ENCODE data around the gene NAPB.
"Not testable (repeated sequence)": the region's sequence is repeated elsewhere in the genome, so short reads cannot be mapped to it uniquely, and the experiment has no call there.

Gene NAPB

DNA sequence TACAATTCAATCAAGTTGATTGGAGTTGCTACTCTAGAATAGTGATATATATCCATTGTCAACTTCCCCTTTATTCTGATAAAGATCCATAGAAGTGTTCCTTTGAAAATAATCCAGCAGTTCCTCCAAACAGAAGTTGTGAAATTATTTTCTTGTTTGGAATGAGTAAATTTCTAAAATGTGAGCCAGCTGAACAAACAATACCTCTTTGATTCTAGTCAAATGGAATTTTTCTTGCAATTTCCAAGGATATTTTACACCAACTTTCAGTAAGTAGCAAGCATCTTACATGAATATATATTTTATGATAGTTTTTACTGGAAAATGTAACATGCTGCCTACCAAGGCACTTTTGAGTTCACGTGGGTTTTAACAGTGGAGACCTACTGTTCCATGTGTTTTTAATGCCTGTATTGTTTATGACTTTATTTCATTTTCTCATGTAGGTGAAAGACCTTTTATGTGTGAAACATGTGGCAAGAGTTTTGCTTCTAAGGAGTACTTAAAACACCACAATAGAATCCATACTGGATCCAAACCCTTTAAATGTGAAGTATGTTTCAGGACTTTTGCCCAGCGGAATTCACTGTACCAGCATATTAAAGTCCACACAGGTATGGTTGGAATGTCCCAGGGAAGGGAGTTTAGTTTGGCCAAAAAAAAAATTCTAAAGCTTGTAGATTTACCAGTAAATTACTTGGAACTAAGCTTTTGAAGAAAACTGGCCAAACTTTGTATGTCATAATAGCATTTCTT lies 52.8 kb downstream of the NAPB start:
- DNase-seq (ENCODE audit: low read depth in 2 of 2): no peak

DNA sequence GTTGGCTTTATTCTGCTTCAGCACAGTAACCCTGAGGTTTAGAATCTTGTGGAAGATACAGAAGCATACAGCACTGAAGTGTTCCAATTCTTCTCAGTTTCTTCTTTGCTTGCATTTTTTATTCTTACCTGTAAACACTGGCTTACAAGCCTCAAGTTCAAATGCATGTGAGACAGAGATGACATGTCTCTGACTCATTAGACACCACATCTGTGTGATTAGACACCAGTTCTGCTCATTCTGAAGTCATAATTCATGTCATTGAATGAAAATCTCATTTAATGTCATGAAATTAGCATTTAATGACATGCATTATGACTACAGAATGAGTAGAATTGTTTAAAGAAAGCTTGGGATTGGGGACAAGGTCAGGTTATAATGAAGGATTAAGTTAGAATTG lies 53.5 kb downstream of the NAPB start:
- DNase-seq (ENCODE audit: low read depth in 2 of 2): no peak

DNA sequence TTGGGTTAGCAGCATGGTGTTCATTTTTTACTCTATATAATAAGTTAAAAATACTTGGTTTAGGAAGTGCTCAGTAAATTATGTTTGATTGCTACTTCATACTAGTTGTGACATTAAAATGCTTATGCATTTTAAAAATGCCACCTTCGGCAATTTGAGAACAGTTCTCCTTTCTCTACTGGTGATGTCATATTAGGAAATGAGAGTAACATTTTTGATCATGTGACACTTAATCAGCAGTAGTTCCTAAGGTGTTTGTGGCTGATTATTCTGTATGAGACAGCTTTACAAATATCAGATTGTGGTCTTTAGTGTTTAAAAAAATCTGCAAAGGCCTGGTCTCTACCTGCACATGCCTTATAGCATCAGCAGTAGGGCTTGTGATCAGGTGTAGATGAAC lies 54.9 kb downstream of the NAPB start:
- no peak for DNase-seq (ENCODE audit: low read depth in 2 of 2)

DNA sequence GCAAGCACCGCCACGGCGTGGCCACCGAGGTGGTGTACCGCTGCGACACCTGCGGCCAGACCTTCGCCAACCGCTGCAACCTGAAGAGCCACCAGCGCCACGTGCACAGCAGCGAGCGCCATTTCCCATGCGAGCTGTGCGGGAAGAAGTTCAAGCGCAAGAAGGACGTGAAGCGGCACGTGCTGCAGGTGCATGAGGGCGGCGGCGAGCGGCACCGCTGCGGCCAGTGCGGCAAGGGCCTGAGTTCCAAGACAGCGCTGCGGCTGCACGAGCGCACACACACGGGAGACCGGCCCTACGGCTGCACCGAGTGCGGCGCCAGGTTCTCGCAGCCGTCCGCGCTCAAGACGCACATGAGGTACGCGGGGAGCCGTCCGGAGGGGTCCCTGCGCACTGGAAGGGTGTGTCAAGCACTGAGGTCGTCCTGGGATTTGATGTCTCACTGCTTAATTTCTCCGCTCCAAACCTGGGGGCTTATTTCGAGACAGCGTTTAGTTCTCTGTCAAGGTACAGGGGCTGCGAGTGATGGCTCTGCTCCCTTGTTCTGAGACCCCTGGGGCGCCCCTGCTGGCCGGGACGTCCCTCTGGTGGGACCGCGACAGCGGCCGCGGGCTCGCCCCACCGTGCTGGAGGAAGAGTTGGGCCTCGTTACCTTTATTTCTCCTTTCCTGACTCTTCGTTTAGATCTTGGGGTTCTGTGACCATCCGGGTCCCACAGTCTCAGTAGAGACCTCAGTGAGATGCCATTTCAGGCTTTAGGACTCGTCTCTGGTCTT lies 55.7 kb downstream of the NAPB start:
- no peak for DNase-seq (ENCODE audit: low read depth in 2 of 2)

DNA sequence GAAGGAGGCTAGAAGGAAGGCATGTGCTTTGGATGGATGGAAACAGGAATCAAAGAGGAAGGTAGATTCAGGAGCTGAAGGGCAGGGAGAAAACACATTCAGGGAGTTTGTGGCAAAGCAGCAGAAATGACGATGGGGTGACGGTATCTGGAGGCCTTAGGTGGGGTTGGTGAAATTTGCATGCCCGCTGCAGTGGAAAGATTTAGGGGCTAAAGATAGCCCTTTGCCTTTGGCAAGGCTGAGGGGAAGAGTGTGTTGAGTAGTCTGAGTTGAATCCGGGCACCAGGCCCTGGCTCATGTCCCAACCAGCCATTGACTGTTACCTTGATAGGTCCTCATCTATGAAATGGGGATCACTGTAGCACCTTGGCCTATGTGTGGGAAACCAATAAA lies 58.0 kb downstream of the NAPB start:
- no peak for DNase-seq (ENCODE audit: low read depth in 2 of 2)

DNA sequence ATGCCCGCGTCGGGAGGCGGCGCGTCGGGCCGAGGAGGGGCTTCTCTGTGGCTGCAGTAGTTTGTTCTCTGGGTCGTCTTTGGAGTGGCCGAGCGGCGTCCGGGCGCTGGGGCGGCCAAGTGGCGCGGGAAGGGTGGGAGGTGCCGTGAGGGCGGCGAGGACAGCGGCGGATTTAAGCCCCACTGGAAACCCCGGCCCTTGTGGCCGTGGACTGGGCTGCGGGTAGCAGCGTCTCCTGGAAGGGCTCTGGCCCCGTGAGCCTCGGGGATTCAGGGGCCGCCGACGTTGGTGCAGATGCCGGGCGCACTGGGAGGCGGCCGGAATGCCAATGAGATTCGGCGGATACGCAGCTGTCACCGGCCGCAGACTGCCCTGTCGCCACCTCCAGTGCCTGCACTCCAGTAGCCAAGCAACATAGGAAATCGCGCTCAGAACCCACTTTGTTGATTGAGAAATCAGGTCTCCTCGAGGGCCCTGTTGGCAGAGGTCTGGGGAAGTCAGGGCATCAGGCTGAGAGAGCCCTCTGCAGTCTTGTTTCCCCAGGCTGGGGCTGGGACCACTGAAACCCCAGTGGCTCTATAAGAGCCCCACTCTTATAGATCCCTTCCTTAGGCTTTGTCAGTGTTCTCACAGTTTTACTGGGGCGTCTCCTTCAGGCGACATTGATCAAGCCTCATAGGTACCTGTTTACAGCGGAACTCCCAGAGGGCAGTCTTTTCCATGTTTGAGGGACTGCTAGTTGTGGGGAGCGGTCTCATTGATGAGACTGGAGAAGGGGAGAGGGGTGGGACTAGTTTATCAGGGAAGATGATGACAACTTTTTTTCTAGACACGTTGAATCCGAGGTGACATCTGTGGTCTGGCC lies 58.7 kb downstream of the NAPB start:
- no peak for DNase-seq (ENCODE audit: low read depth in 2 of 2)

DNA sequence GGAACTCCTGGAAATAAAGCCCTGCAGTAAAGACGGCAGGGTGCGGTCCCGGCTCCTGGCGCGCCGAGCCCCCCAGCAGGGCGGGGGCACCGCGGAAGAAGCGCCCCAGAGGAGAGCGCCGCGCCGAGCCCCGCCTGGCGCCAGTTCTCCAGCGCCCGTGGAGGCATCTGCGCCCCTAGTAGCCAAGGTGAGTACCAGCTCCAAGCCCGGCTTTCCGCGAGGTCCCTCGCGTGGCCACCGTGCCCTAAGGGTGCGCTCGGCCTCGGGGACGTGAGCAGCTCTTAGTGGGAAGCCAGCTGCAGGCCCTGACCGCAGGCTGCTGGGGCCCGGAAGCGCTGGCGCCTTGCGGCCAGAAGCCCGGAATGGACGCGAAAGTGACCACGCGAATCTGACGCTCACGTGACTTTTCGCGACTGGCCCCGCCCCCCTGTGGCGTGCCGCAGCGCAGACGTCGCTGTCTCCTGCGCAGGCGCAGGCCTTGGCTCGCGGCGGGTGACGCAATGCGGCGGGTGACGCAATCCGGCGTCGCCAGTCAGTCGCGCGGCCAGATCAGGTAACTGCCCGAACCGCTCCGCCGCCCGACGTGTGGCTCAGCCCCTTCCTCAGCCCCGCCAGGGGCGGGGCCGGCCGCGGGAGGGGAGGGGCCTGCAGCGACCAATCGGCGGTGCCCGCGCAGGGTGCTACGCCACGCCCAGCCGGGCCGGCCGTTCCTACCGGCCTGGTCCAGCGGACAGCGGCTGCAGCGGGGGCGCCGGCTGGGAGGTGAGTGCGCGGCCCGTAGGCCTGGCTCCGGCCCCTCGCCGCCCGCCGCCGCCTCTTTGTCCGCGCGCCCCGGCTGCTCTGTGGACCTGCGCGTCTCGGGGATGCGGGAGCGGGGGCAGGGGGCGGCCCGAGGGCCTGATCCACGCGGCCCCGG lies 59.6 kb downstream of the NAPB start, which contains the start of gene GZF1:
Gene GZF1, plus strand, starts transcription at position 707 of the 916 bp plus-strand sequence. CDS start 2,202 bp downstream, outside the sequence.
- peak; percentile 94 to 98 for DNase-seq (ENCODE audit: low read depth in 2 of 2)

DNA sequence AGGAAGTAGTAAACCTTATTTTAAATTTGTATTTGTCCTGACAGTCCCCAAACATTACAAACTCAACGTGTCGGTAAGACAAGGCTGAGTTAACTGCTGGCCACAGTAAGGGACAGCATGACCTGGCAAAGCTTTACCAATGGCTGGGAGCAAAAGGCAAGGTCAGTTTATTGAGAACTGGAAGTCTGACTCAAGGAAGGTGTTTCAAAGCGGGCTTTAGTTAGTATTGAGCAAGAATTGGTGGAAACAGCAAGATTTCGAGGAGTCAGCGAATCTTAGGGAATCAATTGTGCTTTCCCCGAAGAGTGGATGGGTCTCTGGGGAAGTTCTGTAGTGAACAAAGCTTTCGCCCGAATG lies 60.2 kb downstream of the NAPB start:
- no peak for DNase-seq (ENCODE audit: low read depth in 2 of 2)

DNA sequence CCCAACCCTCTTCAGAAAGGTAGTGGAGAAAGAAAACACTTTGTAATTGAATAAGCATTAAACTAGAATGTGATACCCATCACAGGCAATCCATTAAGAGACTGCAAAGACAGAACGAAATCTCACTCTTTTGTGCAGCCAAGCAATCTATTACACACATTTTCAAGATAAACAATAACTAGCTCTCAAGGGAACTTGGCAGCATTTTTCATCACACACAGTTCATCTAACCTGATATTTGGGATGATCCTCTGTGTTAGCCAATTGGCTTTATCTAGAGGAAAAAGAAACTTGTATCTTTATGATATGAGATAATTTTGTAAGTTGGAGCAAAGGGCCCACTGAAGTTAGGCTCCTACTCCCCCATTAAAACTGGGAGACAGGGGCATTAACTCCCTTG lies 60.8 kb downstream of the NAPB start:
- DNase-seq (ENCODE audit: low read depth in 2 of 2): no peak

DNA sequence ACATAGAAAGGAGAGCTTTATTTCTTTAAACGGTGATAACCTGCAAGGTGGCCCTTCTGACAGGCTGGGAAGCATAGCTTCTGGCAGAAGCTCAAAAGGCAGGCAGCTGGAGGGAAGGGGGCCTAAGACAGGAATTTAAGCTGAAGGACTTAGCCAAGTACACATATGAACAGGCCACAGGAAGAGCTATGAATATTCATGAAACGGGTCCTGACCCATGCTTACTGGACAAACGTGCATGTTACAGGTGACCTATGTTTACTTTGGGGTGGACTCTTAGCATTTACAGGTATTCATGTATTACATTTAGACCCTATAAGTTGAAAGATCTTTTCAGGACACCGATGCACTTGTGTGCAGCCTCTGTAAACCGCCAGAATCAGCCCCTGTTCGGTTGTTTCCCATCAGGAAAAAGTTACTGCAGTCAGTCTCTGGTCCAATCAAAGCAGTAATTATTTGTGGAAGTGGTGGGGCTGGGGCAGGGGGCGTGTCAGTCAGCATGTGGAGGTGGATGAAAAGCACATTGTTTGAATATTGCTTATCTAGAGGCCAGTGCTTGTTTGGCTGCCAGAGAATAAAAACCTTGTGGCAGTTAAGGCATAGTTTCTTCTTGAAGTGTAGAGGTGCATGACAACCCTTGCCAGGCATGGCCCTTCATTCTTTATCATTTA lies 62.2 kb downstream of the NAPB start:
- DNase-seq (ENCODE audit: low read depth in 2 of 2): no peak

DNA sequence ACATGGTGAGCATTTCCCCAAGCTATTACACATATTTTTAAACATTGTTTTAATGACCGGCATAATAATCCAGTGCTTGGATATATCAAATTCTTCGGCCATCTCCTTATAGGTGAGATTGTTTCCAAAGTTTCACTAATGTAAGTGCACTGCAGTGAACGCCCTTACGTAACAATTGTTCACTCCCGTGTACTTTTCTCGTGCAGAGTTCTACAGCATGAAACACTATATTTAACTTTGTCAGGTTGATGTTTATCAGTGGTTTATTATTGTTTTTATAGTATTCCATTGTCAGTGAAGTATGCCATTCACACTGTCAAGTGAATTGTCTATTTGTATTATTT lies 62.8 kb downstream of the NAPB start:
- DNase-seq (ENCODE audit: low read depth in 2 of 2): no peak

DNA sequence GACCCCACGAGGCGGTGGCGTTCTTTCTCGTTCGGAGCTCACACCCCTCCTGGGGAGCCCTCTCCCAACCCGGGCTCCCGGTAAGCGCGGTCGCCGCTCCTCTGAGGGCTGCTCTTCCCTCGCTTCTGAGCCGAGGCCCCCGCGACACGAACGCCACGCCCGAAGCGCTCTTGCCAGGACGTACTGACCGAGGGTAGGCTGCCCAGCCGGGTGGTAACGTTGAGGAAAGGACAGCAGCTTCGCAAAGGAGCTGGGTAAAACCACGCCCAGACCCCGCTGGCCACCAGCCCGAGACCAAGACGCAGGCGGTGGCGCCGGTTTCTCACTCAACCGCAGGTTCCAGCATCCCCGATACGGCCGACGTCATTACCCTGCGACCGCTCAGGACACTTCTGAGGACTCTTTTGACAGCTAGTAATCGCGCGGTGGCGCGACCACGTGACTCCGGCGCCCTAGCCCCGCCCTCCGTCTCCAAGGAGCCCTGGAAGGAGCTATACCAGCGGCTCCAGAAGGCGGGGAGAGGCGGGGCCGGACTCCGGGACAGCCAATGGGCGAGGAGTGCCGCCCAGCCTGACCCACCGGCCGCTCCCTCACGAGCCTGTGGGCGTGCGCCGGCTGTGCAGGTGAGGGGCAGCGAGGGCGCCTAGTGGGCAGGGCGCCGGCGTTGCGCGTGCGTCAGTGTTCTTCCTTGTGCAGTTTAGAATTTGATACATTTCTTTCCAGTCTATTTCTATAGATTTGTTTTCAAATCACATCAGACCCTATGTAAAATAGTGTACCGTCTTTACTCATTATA lies 63.3 kb downstream of the NAPB start:
- DNase-seq (ENCODE audit: low read depth in 2 of 2): peak; percentile 100

DNA sequence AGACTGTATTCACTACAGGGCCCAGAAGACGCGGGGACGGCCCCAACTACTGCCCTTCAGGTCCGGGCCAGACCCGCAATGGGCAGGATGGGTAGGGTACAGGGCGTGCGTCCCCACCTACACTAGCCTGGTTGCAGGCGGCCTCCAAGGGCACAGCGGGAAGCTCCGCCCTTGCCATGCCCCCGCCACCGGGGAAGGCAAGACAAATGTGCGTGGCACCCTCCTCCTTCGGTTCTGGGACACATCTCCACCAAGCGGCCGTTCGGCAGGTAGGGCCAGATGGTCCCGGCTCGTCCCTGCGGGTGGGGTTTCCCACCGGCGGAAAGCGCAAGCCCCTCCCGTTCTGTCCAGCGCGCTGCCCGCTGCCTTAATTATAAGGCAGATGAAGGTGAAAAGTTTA lies 65.1 kb downstream of the NAPB start:
- no peak for DNase-seq (ENCODE audit: low read depth in 2 of 2)

DNA sequence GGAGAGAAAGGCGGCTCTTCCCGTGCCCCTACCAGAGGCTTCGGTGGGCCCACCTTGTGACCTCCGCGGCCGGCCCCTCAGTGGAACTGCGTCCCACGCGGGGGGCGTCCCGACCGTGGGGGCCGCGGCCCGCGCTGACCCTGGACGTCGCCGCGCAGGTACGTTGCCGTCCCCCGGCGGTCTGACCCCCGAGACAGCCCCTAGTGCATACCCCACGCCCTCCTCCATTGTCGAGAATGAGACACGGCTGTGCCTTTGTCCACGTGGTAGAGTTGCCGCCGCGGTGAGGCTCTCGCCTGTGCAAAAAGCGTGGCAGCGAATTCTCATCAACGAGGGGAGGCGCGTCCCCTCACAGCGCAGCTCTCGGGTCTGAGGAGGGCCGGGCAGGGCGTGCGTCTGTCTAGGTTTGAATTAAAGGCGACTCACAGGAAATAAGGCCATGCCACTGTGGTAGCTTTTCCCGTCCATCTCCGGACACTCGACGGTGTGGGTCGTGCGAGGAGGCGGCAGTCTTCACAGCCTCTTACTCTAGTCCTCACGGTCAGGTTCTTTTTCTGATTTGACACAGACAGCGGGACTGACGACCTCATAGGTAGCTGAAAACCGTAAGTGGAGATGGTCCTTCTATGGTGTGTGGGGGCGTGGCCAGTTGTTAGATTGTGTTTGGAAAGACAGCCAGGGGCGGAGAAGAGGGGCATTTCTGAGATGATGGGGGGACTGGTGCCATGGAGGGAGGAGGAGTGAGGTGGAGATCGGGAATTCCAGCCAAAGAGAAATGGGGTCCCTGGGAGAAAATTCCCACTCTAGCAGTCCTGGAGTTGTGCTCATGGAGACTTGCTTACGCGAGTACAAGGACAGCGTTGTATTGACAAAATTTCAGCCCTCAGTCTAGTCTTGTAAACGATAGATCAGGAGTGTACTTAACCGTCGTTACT lies 70.1 kb downstream of the NAPB start:
- DNase-seq (ENCODE audit: low read depth in 2 of 2): peak; percentile 29 to 43

DNA sequence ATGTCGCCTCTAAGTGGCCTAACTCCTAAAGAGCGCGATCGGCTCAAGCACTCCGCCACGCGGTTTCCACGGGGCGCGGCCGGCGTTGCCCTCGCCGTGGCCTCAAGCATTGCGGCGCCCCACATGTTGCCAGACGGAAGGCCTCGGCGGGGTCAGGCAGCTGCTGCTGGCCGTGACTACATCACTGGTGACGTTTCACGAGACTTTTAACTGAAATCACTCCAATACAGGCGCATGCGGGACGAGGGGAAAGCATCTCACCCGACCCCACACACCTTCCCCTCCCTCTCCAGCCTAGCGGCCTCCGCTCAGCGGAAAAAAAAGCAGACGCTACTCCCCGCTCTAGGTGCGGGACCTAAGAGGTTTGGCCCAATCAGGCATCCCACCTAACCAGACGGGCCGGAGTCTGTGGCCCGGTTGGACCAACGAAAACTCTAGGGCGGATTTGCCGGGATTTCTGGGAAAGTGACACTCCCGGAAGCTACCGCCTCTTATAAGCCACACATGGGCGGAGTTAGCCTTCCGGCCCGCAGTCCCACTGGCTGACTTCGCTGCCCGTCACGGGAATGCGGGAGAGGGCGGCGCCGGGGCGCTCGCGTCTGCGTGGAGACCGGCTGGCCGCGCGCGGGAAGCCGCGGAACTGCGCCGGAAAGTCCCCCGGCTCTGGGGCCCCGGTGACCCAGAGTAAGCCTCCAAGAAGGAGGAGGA lies 70.9 kb downstream of the NAPB start, which contains the start of gene NXT1:
Gene NXT1, plus strand, starts transcription at position 596 of the 708 bp plus-strand sequence. CDS start 3,251 bp downstream, outside the sequence.
- DNase-seq (ENCODE audit: low read depth in 2 of 2): peak; percentile 93

DNA sequence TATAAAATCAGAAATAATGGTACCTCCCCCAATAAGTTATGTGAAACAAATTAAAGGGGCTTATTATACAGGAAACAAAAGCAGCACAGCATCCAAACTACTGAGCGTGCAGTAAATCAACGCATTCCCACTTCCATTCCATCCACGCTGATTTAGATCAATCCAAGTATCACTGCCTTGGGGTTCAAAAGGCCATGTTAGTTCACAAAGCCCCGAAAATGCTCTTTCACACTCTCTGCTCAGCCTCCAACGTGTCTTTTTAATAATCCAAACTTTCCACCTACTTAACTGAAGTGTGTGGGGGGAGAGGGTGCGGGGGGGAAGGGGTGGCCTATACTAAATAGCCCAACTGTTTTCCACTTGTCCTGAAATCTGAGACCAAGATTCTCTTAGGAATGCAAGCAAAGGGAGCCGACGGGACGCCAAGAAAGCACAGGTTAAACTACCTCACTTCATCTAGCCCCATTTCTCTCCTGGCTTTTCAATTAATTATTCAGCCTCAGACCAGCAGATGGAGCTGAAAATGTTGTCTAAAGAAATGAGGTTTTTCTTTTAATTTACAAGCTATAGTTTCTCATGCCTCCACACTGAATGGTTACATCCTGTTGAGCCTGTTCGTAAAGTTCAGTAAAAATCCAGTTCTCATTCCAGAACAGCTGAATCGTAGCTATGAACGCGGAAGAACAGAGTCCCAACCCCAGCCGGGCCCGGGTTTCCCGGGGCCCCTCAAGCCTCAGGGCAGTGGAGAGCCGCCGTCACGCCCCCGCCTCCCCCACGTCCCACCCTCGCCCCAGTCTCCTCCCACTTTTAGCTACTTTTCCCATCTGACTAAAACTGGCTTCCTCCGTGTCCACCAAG lies 71.7 kb downstream of the NAPB start:
- peak in 1 of 2 donors; percentile 65 for DNase-seq (ENCODE audit: low read depth in 2 of 2)

DNA sequence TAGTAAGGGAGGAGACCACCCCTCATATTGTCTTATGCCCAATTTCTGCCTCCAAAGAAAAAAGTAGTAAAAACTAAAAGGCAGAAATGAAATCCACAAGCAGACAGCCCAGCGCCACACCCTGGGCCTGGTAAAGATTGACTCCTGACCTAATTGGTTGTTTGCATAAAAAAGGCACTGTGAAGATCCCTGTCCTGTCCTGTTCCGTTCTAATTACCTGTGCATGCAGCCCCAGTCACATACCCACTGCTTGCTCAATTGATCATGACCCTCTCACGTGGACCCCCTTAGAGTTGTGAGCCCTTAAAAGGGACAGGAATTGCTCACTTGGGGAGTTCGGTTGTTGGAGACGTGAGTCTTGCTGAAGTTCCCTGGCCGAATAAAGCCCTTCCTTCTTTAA lies 72.8 kb downstream of the NAPB start:
- DNase-seq (ENCODE audit: low read depth in 2 of 2): not testable (repeated sequence)
